HCT116 (cell line): ENCODE results near the gene TTLL9. TPM values are rescaled to one million over a fixed set of nuclear protein-coding genes. Genes with fewer than 3 reads are reported as not detected.

ENCODE experiments used
- ATAC-seq: fragments of 200-7000 bp; cut with Tn5 transposase; 2 replicates; pipeline ENCODE4 v1.9.1; 2020; ENCODE audit warnings: mild to moderate bottlenecking, moderate library complexity
- BruUV-seq: library from RNA; stranded (reverse); fragments of 400-500 nt; replicated peaks from 2 replicates; lab custom pipeline; 2021; lab: Mats Ljungman, UMichigan
- CTCF ChIA-PET: fragments of 300-600 bp; sonication (Branson Sonifier 250); formaldehyde crosslinking; loops from one replicate; lab custom pipeline; 2021; ENCODE audit warnings: antibody characterized with exemption; lab: Charles Lee
- POLR2A ChIA-PET: fragments of 300-600, 350-600 bp; sonication (Branson Sonifier 250); formaldehyde crosslinking; loops from one replicate; lab custom pipeline; 2021; ENCODE audit warnings: antibody characterized with exemption; lab: Charles Lee
- RAD21 ChIA-PET, 2 experiments: fragments of 300-600 bp; sonication (Branson Sonifier 250); formaldehyde crosslinking; loops; one replicate each; lab custom pipeline; 2023; ENCODE audit warnings: low total read pairs in 2 of 2; ENCODE audit not compliant: uncharacterized antibody in 2 of 2, unreplicated experiment in 2 of 2, low non-redundant PET in 1 of 2; lab: Charles Lee
- DNase-seq: peaks from one replicate; pipeline ENCODE4 v3.0.0-alpha.2; 2010; ENCODE audit warnings: low read depth, low spot score
- H2AFZ ChIP-seq: fragments of 200-600 bp; shearing (Covaris generic), sonication (generic); 2 replicates; pipeline ENCODE4 v1.6.1; 2017; ENCODE audit warnings: low read depth, mixed run types, mixed read lengths, antibody characterized with exemption, low read length; ENCODE audit not compliant: poor library complexity, severe bottlenecking
- H3K27ac ChIP-seq: 2 replicates; pipeline ENCODE4 v1.5.1; 2012; ENCODE audit warnings: low read depth, low read length
- H3K27me3 ChIP-seq: fragments of 200-600 bp; sonication (generic); 2 replicates; pipeline ENCODE4 v1.6.1; 2016; ENCODE audit warnings: mixed run types, low read length, mixed read lengths; ENCODE audit not compliant: insufficient read depth
- H3K36me3 ChIP-seq, 2 experiments: fragments of 200-500 bp in 1 of 2; fragments of 200-600 bp in 1 of 2; sonication (Bioruptor generic) in 1 of 2; sonication (generic) in 1 of 2; 2 replicates each; pipeline versions ENCODE4 v1.5.1 to v1.6.1; 2014 to 2016; ENCODE audit warnings: low read length in 2 of 2, inconsistent platforms in 1 of 2, mixed read lengths in 1 of 2, mixed run types in 1 of 2; ENCODE audit not compliant: insufficient read depth in 2 of 2, control insufficient read depth in 1 of 2
- H3K4me1 ChIP-seq, 2 experiments: fragments of 200-600 bp in 1 of 2; sonication (generic) in 1 of 2; 2 replicates each; pipeline versions ENCODE4 v1.5.1 to v1.6.1; 2012 to 2017; ENCODE audit warnings: low read length in 2 of 2, inconsistent platforms in 1 of 2, mild to moderate bottlenecking in 1 of 2, mixed read lengths in 1 of 2, mixed run types in 1 of 2, moderate library complexity in 1 of 2; ENCODE audit not compliant: insufficient read depth in 2 of 2, control insufficient read depth in 1 of 2
- H3K4me2 ChIP-seq: fragments of 200-600 bp; sonication (generic); 2 replicates; pipeline ENCODE4 v1.6.1; 2017; ENCODE audit warnings: mixed run types, low read length, mixed read lengths
- H3K4me3 ChIP-seq, 2 experiments: fragments of 200-600 bp in 1 of 2; sonication (generic) in 1 of 2; replicated peaks in 1 of 2; 2 replicates each; pipeline ENCODE4 v1.5.1; 2011 to 2016; ENCODE audit warnings: low read length in 2 of 2, control low read depth in 1 of 2, low read depth in 1 of 2, mild to moderate bottlenecking in 1 of 2, mixed read lengths in 1 of 2, mixed run types in 1 of 2
- H3K79me2 ChIP-seq: fragments of 200-600 bp; sonication (generic); 2 replicates; pipeline ENCODE4 v1.6.1; 2017; ENCODE audit warnings: mild to moderate bottlenecking, mixed run types, low read length, moderate library complexity, mixed read lengths; ENCODE audit not compliant: insufficient read depth
- H3K9ac ChIP-seq: fragments of 200-600 bp; sonication (generic); 2 replicates; pipeline ENCODE4 v1.6.1; 2016; ENCODE audit warnings: low read length, mixed read lengths
- H3K9me2 ChIP-seq: fragments of 200-600 bp; sonication (generic), shearing (Covaris generic); 2 replicates; pipeline ENCODE4 v1.6.1; 2017; ENCODE audit warnings: mixed run types, mild to moderate bottlenecking, moderate library complexity; ENCODE audit not compliant: insufficient read depth
- H3K9me3 ChIP-seq, 2 experiments: fragments of 200-500 bp in 1 of 2; fragments of 200-600 bp in 1 of 2; sonication (Bioruptor generic) in 1 of 2; sonication (generic) in 1 of 2; 2 replicates each; pipeline ENCODE4 v1.6.1; 2014 to 2017; ENCODE audit warnings: low read length in 2 of 2, mixed read lengths in 2 of 2, inconsistent platforms in 1 of 2, low read depth in 1 of 2, mild to moderate bottlenecking in 1 of 2, mixed run types in 1 of 2, moderate library complexity in 1 of 2; ENCODE audit not compliant: control insufficient read depth in 1 of 2, insufficient read depth in 1 of 2
- H4K20me1 ChIP-seq: fragments of 200-600 bp; sonication (generic), shearing (Covaris generic); 2 replicates; pipeline ENCODE4 v1.6.1; 2017; ENCODE audit warnings: mixed run types, mild to moderate bottlenecking, moderate library complexity; ENCODE audit not compliant: insufficient read depth
- CBX3 ChIP-seq: IDR thresholded peaks from 2 replicates; pipeline ENCODE4 v1.6.1; 2012; ENCODE audit warnings: low read depth
- ELF1 ChIP-seq: IDR thresholded peaks from 2 replicates; pipeline ENCODE4 v1.6.1; 2012; ENCODE audit warnings: low read depth, borderline replicate concordance
- SRF ChIP-seq: IDR thresholded peaks from 2 replicates; pipeline ENCODE4 v1.6.1; 2012; ENCODE audit warnings: low read depth
- TCF7L2 ChIP-seq: IDR thresholded peaks from 2 replicates; pipeline ENCODE4 v1.7.0; 2011; ENCODE audit warnings: borderline replicate concordance, inconsistent platforms; ENCODE audit not compliant: insufficient read depth, insufficient read length; ENCODE audit errors: extremely low read depth
- ZFX ChIP-seq: fragments of 450-650 bp; IDR thresholded peaks from 2 replicates; pipeline ENCODE4 v1.6.1; 2017
- intact Hi-C: fragments of 100-400 bp; cut with micrococcal nuclease; formaldehyde crosslinking; loops from 2 replicates; pipeline ENCODE4 v1.10.0; 2022
- total RNA-seq: library from RNA; stranded (reverse); gene quantifications from one replicate; pipeline ENCODE4 v1.2.1, GENCODE V29; 2021; ENCODE audit not compliant: unreplicated experiment
- TF ChIP-seq, protein P1 (sequence below): IDR thresholded peaks from 2 replicates; pipeline ENCODE4 v1.6.1; 2012
- TF ChIP-seq, protein P2 (sequence below): IDR thresholded peaks from 2 replicates; pipeline ENCODE4 v1.6.1; 2011; ENCODE audit warnings: mild to moderate bottlenecking, low read length, moderate library complexity; ENCODE audit not compliant: insufficient replicate concordance; ENCODE audit errors: extremely low read depth

Gene TTLL9
- total RNA-seq, 1 experiment from 2014 or later = not detected

DNA sequence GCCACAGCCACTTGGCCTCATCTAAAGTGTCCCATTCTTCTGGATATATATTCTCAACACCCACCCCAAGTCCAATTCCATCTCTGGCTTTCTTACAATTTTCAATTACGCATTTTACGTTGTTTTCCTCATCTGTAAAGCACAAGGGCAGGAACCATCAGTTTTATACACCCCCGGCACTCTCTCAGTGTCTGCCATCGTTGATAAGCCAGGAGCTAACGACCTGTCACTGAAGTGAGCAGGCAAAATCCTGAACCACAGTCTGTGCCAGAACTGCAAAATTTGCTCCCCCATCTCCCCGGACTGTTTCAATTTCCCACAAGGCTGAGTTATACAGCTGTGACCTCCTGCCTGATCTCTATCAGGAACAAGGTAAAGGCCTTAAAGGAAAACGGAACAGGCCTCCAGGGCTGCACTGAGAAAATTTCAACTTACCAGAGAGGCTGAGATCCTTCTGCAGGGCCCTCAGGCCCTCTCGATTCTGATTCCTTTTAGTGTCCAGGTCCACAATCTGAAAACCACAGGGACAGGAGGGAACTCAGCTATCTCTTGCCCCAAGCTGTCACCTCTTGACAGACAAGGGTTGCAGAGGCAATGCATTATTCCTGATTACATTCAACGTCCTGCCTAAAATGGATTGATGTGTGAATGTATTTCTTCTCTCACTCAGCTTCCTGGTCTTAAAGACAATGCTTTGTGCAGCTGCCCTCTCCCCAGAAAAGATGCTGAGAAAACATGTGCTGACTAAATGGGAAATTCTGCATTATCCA, 79.6 kb downstream of the TTLL9 start:
- Histone ChIP-seq H3K4me3 (peak overlapping the region; percentile 70 to 99; a peak in 3 of 4 replicates), H3K9me2 (no peaks in the 10 kb centered on the region), H3K4me2 (peak overlapping the region; percentile 95), H3K9me3 (peaks cover 0 to 6% of the 10 kb centered on the region in 2 experiments; a peak in 2 of 4 replicates), H3K9ac (peak overlapping the region; percentile 91; the same call in 1 of the 2 replicates), H3K27ac (no peak overlapping the region), H4K20me1 (no peaks in the 10 kb centered on the region), H3K36me3 (peaks cover 41 to 50% of the 10 kb centered on the region in 2 experiments), H2AFZ (no peak overlapping the region), H3K79me2 (peaks cover 40% of the 10 kb centered on the region), H3K27me3 (no peaks in the 10 kb centered on the region), H3K4me1 (peaks cover 0 to 13% of the 10 kb centered on the region in 2 experiments; a peak in 2 of 4 replicates)
- no TSS peak for BruUV-seq
- ChIA-PET POLR2A (no interaction called here), RAD21 (no interaction called here), CTCF (interaction anchor here (4.4 kb wide), 1 partner anchor 98 kb away, joined by 44 read pairs; no protein-coding TSS in a partner anchor)
- no peak for DNase-seq
- intact Hi-C loops = no loop called here
- ATAC-seq = no peak
- TF ChIP-seq, protein P1, sequence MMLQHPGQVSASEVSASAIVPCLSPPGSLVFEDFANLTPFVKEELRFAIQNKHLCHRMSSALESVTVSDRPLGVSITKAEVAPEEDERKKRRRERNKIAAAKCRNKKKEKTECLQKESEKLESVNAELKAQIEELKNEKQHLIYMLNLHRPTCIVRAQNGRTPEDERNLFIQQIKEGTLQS = no peak
- TF ChIP-seq CBX3 (no peak), ELF1 (no peak), SRF (no peak)

DNA sequence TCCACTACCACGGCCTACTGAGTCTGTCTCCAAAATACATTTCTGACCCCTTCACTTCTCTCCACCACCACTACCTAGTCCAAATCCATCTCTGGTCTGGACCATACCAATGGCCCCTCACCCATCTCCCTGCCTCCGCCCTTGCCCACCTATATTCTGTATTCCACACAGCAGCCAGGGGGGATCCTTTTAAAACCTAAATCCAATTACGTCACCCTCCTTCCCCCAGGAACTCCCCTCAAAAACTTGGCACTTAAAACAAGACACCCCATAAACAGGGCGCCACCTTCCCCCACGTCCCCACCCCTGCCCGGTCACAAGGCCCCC, 80.7 kb downstream of the TTLL9 start:
- Histone ChIP-seq H3K27me3 (peaks cover 5% of the 10 kb centered on the region; the same call in 1 of the 2 replicates), H3K36me3 (peaks cover 34 to 40% of the 10 kb centered on the region in 2 experiments), H3K27ac (peak overlapping the region; percentile 52; the same call in 1 of the 2 replicates), H3K9ac (peak overlapping the region; percentile 91), H3K4me1 (peaks cover 0 to 13% of the 10 kb centered on the region in 2 experiments; a peak in 2 of 4 replicates), H3K9me2 (no peaks in the 10 kb centered on the region)
- no peak for DNase-seq
- RAD21 ChIA-PET = interaction anchor here in 1 of 2 experiments (1.2 kb wide), 1 partner anchor 98 kb away, joined by 14 read pairs; no protein-coding TSS in a partner anchor
- TF ChIP-seq, protein P2, sequence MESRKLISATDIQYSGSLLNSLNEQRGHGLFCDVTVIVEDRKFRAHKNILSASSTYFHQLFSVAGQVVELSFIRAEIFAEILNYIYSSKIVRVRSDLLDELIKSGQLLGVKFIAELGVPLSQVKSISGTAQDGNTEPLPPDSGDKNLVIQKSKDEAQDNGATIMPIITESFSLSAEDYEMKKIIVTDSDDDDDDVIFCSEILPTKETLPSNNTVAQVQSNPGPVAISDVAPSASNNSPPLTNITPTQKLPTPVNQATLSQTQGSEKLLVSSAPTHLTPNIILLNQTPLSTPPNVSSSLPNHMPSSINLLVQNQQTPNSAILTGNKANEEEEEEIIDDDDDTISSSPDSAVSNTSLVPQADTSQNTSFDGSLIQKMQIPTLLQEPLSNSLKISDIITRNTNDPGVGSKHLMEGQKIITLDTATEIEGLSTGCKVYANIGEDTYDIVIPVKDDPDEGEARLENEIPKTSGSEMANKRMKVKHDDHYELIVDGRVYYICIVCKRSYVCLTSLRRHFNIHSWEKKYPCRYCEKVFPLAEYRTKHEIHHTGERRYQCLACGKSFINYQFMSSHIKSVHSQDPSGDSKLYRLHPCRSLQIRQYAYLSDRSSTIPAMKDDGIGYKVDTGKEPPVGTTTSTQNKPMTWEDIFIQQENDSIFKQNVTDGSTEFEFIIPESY = no peak
- TF ChIP-seq TCF7L2 = no peak
- TF ChIP-seq ZFX = no peak
- TF ChIP-seq, all 23 proteins: peak for 0
- H3K9me3 ChIP-seq = peaks cover 0 to 6% of the 10 kb centered on the region in 2 experiments; a peak in 2 of 4 replicates
- peaks cover 40% of the 10 kb centered on the region for H3K79me2 ChIP-seq
- peak overlapping the region; percentile 70 to 99 for H3K4me3 ChIP-seq
- H4K20me1 ChIP-seq = no peaks in the 10 kb centered on the region
- no peak overlapping the region for H2AFZ ChIP-seq
- CTCF ChIA-PET = interaction anchor here (0.8 to 4.4 kb wide), 5 partner anchors 11 to 128 kb away, joined by 3 to 44 read pairs (median 6); no protein-coding TSS in a partner anchor
- no TSS peak for BruUV-seq
- intact Hi-C loops = no loop called here
- POLR2A ChIA-PET = interaction anchor here (1.3 kb wide), 1 partner anchor 14 kb away, joined by 3 read pairs; no protein-coding TSS in a partner anchor
- H3K4me2 ChIP-seq = peak overlapping the region; percentile 95
- no peak for ATAC-seq
